Endothelial cell (in vitro differentiated cells): ENCODE data around the gene MRPL19. TPM values are rescaled to one million over a fixed set of nuclear protein-coding genes. Genes with fewer than 3 reads are reported as not detected.

Source experiments
- DNase-seq: peaks from one replicate; pipeline ENCODE4 v3.0.0; 2021; ENCODE audit warnings: low spot score
- H3K27ac Mint-ChIP-seq: one replicate; pipeline ENCODE4 v1.8.0; 2021; ENCODE audit warnings: mixed read lengths, inconsistent platforms; ENCODE audit not compliant: unreplicated experiment
- H3K27me3 Mint-ChIP-seq: one replicate; pipeline ENCODE4 v1.8.0; 2021; ENCODE audit warnings: mild to moderate bottlenecking, moderate library complexity, mixed read lengths, inconsistent platforms; ENCODE audit not compliant: unreplicated experiment
- H3K36me3 Mint-ChIP-seq: one replicate; pipeline ENCODE4 v1.8.0; 2021; ENCODE audit warnings: mild to moderate bottlenecking, low read depth, mixed read lengths, inconsistent platforms; ENCODE audit not compliant: unreplicated experiment
- H3K4me1 Mint-ChIP-seq: one replicate; pipeline ENCODE4 v1.8.0; 2021; ENCODE audit warnings: mild to moderate bottlenecking, mixed read lengths, inconsistent platforms; ENCODE audit not compliant: unreplicated experiment
- H3K4me3 Mint-ChIP-seq: one replicate; pipeline ENCODE4 v1.8.0; 2021; ENCODE audit warnings: mild to moderate bottlenecking, mixed read lengths, inconsistent platforms; ENCODE audit not compliant: unreplicated experiment
- H3K9me3 Mint-ChIP-seq: one replicate; pipeline ENCODE4 v1.8.0; 2021; ENCODE audit warnings: mixed read lengths, inconsistent platforms; ENCODE audit not compliant: unreplicated experiment
- CTCF ChIP-seq: fragments of 200-600 bp; sonication (generic); IDR thresholded peaks from one replicate; pipeline ENCODE4 v1.5.0; 2021; ENCODE audit warnings: antibody characterized with exemption; ENCODE audit not compliant: unreplicated experiment
- total RNA-seq: library from RNA; stranded (reverse); fragmentation: NEBNext Ultra II Directional; extraction: Animal tissue kit (Norgen Biotek cat#: 25700); gene quantifications from one replicate; pipeline ENCODE4 v1.2.1, GENCODE V29; 2021; ENCODE audit not compliant: unreplicated experiment

MRPL19 gene
- total RNA-seq, 1 donor from 2014 or later, result 40.1 TPM

GRCh38 chr2:75637568-75637967 lies 9.0 kb upstream of the MRPL19 start:
- no peak overlapping the region for H3K4me3 Mint-ChIP-seq
- no peaks in the 10 kb centered on the region for H3K36me3 Mint-ChIP-seq
- peaks cover 1% of the 10 kb centered on the region for H3K27me3 Mint-ChIP-seq
- DNase-seq, result no peak
- no peak overlapping the region for H3K27ac Mint-ChIP-seq
- peaks cover 7% of the 10 kb centered on the region for H3K4me1 Mint-ChIP-seq
- no peak for TF ChIP-seq CTCF
- no peaks in the 10 kb centered on the region for H3K9me3 Mint-ChIP-seq

GRCh38 chr2:75640621-75641121 lies 5.9 kb upstream of the MRPL19 start:
- Mint-ChIP-seq H3K27ac (peak overlapping the region; percentile 84), H3K27me3 (peaks cover 1% of the 10 kb centered on the region), H3K36me3 (no peaks in the 10 kb centered on the region), H3K4me3 (no peak overlapping the region), H3K9me3 (no peaks in the 10 kb centered on the region), H3K4me1 (peaks cover 7% of the 10 kb centered on the region)
- peak; percentile 68 for DNase-seq
- TF ChIP-seq CTCF, result peak; percentile 83

- Mint-ChIP-seq H3K27me3 (peaks cover 5% of the 10 kb centered on the region), H3K4me3 (no peak overlapping the region), H3K27ac (no peak overlapping the region), H3K4me1 (peaks cover 7% of the 10 kb centered on the region), H3K9me3 (no peaks in the 10 kb centered on the region), H3K36me3 (no peaks in the 10 kb centered on the region)
- TF ChIP-seq CTCF, result no peak
- no peak for DNase-seq
Measured at GRCh38 chr2:75641587-75641986, 5.0 kb upstream of the MRPL19 start.

- DNase-seq, result no peak
- Mint-ChIP-seq H3K27ac (no peak overlapping the region), H3K4me3 (no peak overlapping the region), H3K36me3 (no peaks in the 10 kb centered on the region), H3K4me1 (peaks cover 10% of the 10 kb centered on the region), H3K9me3 (no peaks in the 10 kb centered on the region), H3K27me3 (peaks cover 4% of the 10 kb centered on the region)
- no peak for TF ChIP-seq CTCF
Measured at GRCh38 chr2:75643980-75644379, 2.6 kb upstream of the MRPL19 start.

GRCh38 chr2:75645643-75646042 lies 940 bp upstream of the MRPL19 start:
- no peak for TF ChIP-seq CTCF
- peaks cover 11% of the 10 kb centered on the region for H3K36me3 Mint-ChIP-seq
- no peak for DNase-seq
- no peaks in the 10 kb centered on the region for H3K9me3 Mint-ChIP-seq
- peak overlapping the region; percentile 96 for H3K4me3 Mint-ChIP-seq
- peaks cover 9% of the 10 kb centered on the region for H3K4me1 Mint-ChIP-seq
- peaks cover 4% of the 10 kb centered on the region for H3K27me3 Mint-ChIP-seq
- H3K27ac Mint-ChIP-seq, result no peak overlapping the region
